Superior temporal gyrus (tissue), 1 donor: ENCODE data around the gene ADAMTS6.

Experiments used
- DNase-seq: peaks from one replicate; pipeline ENCODE4 v3.0.0-alpha.2; 2016; ENCODE audit errors: extremely low spot score

ADAMTS6 gene

DNA sequence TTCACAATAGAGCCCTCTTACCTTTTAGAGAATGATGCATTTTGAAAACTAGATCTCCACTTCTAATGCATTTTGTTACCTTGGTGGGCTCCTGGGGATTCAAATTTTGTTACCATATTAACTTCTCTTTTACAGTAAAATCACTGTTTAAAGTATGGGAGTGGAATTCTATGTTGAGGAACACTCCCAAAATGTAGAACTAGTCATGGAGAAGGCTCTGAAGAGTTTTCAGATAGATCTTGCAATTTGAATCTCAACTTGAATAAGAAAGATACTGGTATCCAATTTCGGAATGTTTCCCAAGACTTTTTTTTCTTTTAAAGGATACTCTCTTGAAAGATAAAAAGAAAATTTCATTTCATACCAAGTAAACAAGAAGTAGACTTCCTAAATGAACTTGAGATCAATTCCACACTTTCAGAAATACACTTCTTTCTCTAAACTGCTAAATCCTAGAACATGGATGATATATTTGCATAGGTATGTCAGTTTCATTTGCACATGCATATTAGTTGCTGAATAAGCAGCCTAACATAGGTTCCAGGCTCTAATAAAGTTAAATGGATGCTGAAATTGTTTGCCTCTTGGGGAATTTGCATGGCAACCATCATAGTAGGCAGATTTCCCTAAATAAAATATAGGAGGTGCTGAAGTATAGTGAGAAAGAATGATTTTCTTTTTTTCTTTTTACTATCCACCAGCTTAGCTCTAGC, 205.4 kb downstream of the ADAMTS6 start:
- no peak for DNase-seq

- DNase-seq, result no peak
These were observed 209.8 kb downstream of the ADAMTS6 start for GRCh38 chr5:65271906-65272305.

- DNase-seq, result no peak
These were observed 213.2 kb downstream of the ADAMTS6 start for GRCh38 chr5:65268525-65268924.

DNA sequence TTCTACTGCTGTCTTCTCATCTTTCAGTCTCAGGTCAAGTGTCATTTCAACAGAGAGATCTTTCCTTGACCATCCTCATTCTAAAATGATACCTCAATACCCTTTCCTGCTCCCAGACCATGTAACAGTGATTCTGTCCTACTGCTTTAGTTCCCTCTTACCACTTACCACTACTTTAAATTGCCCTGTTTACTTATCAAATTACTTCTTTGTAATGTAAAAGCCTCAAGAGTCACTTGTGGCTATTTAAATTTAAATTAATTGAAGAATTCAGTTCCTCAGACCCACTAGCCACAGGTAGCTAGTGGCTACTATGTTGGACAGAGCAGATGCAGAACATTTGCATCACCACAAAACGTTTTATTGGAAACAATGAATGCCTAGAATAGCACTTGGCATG, 217.3 kb downstream of the ADAMTS6 start:
- DNase-seq, result no peak

- DNase-seq, result no peak
These were observed 218.4 kb downstream of the ADAMTS6 start for GRCh38 chr5:65263321-65263720.

GRCh38 chr5:65262649-65263059, 219.1 kb downstream of the ADAMTS6 start:
- no peak for DNase-seq

GRCh38 chr5:65262096-65262495, 219.6 kb downstream of the ADAMTS6 start:
- no peak for DNase-seq

DNA sequence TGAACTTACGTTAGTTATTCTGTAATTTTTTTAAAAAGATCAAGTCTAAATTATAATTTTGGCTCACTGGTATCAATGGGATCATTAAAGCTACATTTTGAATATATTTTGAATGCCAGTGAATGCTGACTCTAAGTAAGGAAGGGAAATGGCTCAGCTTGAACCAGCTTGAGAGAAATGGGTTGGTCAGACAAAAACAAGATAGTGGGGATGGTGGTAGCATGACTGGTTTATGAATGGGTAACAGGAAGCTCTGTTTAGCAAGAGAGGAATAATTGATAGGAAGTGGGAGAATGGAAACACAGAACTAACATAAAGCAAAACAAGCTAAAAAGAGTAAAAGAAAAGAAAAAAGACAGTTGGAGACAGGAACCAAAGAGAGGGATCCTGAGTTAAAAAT, 220.2 kb downstream of the ADAMTS6 start:
- DNase-seq, result no peak

DNA sequence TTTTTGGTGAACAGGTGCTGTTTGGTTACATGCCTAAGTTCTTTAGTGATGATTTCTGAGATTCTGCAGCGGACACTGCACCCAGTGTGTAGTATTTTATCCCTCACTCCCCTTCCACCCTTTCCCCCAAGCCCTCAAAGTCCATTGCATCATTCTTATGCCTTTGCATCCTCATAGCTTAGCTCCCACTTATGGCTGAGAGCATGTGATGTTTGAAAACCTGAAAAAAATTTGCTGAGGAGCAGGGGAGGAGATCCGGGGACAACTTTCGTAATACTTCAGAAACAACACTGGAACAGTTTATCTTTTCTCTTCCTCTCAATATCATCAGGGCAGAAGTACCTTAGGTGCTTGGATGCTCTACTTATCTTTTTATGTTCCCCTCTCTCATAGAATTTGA, 226.4 kb downstream of the ADAMTS6 start:
- no peak for DNase-seq

- DNase-seq, result no peak
These were observed 228.7 kb downstream of the ADAMTS6 start for GRCh38 chr5:65252977-65253376.

GRCh38 chr5:65248896-65249295, 232.8 kb downstream of the ADAMTS6 start:
- DNase-seq, result no peak

DNA sequence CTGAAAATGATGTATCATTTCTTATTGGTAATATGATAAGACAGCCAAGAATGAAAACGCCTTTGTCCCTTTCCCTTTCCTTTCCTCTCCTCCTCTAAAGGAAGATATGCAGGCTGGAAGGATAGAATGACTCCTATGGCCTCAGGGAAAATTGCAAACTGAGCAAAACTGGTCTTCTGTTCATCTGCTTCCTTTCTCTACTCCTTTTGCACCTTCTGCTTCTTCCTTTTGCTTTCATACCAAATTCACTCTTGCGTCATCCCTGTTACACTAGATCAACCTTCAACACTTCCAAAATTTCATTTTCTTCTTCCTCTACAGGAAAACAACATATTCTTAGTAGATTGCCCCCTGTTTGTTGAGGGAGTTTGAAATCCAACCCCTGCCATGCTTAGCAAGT, 234.1 kb downstream of the ADAMTS6 start:
- no peak for DNase-seq

- DNase-seq, result no peak
These were observed 235.0 kb downstream of the ADAMTS6 start for GRCh38 chr5:65246741-65247140.

DNA sequence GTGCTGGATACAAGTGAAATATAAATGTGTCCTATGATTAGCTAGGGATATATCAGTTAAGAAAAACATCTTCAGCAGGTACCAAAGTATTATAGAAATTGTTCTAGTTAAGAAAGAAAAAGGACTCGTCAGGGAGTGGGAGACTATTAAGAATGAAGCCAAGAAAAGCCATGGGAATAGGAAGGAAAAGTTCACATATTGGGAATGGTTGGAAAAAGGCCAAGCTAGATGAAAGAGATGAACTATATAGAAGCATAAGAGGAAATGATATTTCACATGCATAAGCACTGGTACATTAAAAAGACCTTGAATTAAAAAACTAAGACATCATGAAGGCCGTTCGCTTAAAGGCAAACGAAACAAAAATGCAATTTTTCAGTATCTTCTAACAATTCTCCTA, 237.7 kb downstream of the ADAMTS6 start:
- DNase-seq, result no peak

- DNase-seq, result no peak
These were observed 238.6 kb downstream of the ADAMTS6 start for GRCh38 chr5:65243161-65243560.

DNA sequence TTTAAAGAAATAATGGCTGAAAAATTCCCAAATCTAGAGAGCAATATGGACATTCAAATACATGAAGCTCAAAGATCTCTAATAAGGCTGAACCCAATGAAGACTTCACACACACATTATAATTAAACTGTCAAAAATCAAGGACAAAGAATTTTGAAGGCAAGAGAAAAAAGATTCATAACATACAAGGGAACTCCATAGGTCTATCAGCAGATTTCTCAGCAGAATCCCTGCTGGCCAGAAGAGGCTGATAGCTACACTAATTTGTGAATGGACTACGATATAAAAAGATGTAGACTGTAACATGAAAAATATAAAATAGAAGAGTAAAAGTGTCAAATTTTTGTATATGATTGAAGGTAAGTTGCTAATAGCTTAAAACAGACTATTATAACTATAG, 251.9 kb downstream of the ADAMTS6 start:
- DNase-seq, result no peak

DNA sequence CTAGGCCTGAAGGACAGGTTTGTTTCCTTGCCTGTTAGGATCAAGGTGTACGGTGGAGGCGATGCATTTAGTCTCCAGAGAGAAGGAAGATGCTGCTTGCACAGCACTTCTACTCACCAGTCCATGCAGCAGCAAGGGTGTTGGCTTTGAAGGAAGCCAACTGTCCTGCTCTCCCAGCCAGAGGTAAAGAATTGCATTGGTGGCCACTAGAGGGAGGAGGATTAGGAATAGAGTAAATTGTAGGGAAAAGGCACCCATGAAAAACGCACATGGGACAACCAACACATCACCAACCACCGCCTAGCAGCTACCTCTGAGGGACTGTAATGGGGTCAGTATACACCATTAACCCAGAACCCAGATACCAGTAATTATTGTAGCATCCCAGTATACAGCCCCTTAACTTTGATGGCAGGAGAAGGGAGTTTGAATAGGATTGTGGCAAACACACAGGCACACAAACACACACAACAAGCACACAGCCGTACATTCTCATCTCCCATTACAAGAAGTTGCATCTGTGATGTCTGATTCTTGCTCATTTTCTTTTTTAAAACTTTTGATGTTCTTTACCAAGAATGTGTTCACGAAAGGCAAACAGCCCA, 267.7 kb downstream of the ADAMTS6 start:
- DNase-seq, result no peak

GRCh38 chr5:65209341-65209740, 272.4 kb downstream of the ADAMTS6 start:
- DNase-seq, result no peak

- DNase-seq, result no peak
These were observed 276.8 kb downstream of the ADAMTS6 start for GRCh38 chr5:65204966-65205365.

DNA sequence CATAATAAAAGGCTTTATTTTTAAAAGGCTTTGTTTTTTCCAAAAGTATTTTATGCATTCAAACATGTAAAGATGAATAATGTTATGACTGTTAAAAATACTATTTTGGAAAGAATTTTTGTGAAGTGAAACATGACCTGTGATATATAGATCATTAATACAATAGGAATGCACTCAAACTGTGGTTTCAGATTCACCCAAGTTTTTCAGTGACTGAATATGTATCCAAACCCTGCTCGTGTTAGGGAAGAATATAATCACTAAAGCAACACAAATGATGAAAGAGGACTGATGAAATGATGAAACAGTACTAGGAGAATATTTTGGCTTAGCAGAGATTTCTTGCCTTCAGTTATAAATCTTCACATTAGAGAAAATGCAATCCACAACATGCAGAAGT, 278.0 kb downstream of the ADAMTS6 start:
- DNase-seq, result no peak

DNA sequence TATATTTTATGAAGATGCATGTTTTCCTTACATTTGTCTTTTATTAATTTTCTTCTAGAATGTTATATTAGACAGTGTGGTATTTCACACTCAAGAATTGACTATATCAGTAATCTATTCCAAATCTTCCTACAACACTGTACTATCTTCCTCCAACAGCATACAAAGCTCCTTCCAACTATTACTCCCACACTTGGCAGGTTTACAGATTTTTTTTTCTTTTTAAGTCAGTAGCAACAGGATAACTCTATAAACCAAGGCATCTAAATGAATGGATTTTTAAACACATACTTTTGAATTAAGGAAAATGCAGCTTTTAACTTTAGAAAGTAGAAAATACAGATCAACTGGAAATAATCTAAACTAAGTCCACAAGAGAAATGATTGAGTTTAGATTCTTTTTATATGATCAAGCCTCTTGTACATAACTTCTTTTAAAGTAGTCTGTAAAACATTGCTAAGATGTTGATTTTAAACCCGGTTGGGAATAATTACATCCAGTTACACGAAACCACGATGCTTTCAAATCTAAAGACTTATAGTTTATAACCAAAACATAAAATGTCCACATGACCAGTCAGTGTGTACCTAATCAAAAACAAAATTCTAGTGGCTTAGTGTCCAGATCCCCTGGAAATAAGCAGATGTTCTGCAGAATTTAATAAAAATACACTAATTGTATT, 281.6 kb downstream of the ADAMTS6 start:
- DNase-seq, result peak; percentile 52

DNA sequence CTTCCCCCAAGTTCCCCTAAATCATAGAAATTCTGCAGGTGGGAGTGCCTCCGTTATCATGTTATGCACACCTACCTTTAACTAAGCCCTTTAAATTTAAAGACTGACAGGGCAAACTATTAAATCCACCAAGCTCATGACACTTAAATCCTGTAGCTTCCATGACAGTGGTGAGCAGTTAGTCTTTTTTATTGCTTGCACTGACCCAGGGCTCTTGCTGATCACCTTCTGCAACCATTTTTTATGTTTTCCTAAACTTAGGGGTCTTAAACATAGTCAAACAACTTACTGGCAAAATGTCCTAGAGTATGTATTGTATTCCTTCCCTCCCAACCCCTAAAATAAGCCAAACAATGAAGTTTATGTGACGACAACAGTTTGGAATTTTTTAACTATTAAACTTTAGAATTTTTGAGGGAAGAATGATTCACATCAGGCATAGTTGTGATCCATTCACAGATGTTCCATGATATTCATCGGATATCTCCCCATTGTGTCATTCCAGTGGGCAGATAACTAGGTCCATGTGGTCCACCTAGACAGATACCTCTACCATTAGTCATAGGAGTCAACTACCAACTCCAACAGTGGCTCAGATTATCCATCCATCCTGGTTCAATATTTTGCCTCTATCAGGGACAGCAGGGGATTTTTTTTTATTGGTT, 283.1 kb downstream of the ADAMTS6 start:
- no peak for DNase-seq
